ENCODE measurements around the gene HBEGF. TPM values are rescaled to one million over a fixed set of nuclear protein-coding genes. Genes with fewer than 3 reads are reported as not detected.
A peak's percentile ranks its signal among the peaks of the same experiment; 100 is the strongest.

The HBEGF gene
- total RNA-seq, 4 donors from 2014 or later, result 27.1 to 30.9 (median 27.8) TPM

DNA sequence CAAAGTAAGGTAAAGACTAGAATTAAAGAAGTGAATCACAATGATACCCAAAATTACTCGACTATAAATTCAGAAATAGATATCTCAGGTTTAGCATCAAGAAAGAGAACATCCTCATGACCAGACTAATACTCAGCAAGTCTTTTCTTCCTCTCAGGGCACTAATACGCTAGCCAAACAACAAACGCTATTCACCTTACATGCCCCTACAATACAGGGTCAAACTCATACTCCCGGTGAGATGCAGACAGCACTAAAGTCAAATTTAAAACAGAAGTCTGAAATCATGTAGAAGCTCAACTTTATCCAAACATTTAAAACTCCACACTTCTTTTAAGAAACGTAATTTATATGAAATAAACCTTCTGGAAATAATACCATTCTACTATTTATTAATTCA lies 49.1 kb downstream of the HBEGF start:
- WGBS, 2 donors, result 55 to 56% methylated on average over 5 of the region's 5 CpGs
- Histone ChIP-seq H3K27me3 (no peaks in the 10 kb centered on the region), H3K4me3 (no peak overlapping the region), H3K4me1 (peaks cover 2 to 82% (median 35%) of the 10 kb centered on the region in 4 donors), H3K36me3 (peaks cover 0 to 15% (median 0%) of the 10 kb centered on the region in 3 donors), H3K9me3 (no peaks in the 10 kb centered on the region), H3K27ac (peak overlapping the region in 3 of 4 donors; percentile 5 to 85 (median 40))
- TF ChIP-seq POLR2A (IDR thresholded peaks at IDR 0.05) (no peak), EP300 (IDR thresholded peaks at IDR 0.05) (no peak)
- TF ChIP-seq, protein P1, sequence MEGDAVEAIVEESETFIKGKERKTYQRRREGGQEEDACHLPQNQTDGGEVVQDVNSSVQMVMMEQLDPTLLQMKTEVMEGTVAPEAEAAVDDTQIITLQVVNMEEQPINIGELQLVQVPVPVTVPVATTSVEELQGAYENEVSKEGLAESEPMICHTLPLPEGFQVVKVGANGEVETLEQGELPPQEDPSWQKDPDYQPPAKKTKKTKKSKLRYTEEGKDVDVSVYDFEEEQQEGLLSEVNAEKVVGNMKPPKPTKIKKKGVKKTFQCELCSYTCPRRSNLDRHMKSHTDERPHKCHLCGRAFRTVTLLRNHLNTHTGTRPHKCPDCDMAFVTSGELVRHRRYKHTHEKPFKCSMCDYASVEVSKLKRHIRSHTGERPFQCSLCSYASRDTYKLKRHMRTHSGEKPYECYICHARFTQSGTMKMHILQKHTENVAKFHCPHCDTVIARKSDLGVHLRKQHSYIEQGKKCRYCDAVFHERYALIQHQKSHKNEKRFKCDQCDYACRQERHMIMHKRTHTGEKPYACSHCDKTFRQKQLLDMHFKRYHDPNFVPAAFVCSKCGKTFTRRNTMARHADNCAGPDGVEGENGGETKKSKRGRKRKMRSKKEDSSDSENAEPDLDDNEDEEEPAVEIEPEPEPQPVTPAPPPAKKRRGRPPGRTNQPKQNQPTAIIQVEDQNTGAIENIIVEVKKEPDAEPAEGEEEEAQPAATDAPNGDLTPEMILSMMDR (IDR thresholded peaks at IDR 0.05), result no peak
- no peak for DNase-seq (ENCODE audit: low spot score in 2 of 2)

GRCh38 chr5:140296289-140296688 lies 50.1 kb downstream of the HBEGF start:
- Histone ChIP-seq H3K4me1 (peaks cover 0 to 82% (median 28%) of the 10 kb centered on the region in 4 donors), H3K27ac (peak overlapping the region in 3 of 4 donors; percentile 51 to 85 (median 79)), H3K9me3 (no peaks in the 10 kb centered on the region), H3K4me3 (no peak overlapping the region), H3K36me3 (peaks cover 0 to 15% (median 0%) of the 10 kb centered on the region in 3 donors), H3K27me3 (no peaks in the 10 kb centered on the region)
- TF ChIP-seq EP300 (IDR thresholded peaks at IDR 0.05) (no peak), POLR2A (IDR thresholded peaks at IDR 0.05) (no peak)
- TF ChIP-seq, protein P1 (IDR thresholded peaks at IDR 0.05), result no peak
- no peak for DNase-seq (ENCODE audit: low spot score in 2 of 2)
- 50 to 54% methylated on average over 3 of the region's 3 CpGs for WGBS, 2 donors

GRCh38 chr5:140295414-140295813 lies 51.0 kb downstream of the HBEGF start:
- Histone ChIP-seq H3K27ac (peak overlapping the region in 3 of 4 donors; percentile 51 to 85 (median 79)), H3K9me3 (no peaks in the 10 kb centered on the region), H3K4me1 (peaks cover 0 to 81% (median 26%) of the 10 kb centered on the region in 4 donors), H3K27me3 (no peaks in the 10 kb centered on the region), H3K36me3 (peaks cover 0 to 15% (median 0%) of the 10 kb centered on the region in 3 donors), H3K4me3 (no peak overlapping the region)
- TF ChIP-seq, protein P1 (IDR thresholded peaks at IDR 0.05), result no peak
- TF ChIP-seq POLR2A (IDR thresholded peaks at IDR 0.05) (no peak), EP300 (IDR thresholded peaks at IDR 0.05) (peak in 1 of 2 donors; percentile 23)
- WGBS, 2 donors, result 8 to 13% methylated on average over 1 of the region's 1 CpG
- peak in 1 of 2 donors; percentile 70 for DNase-seq (ENCODE audit: low spot score in 2 of 2)

- no peaks in the 10 kb centered on the region for H3K27me3 ChIP-seq
- peaks cover 0 to 10% (median 0%) of the 10 kb centered on the region in 3 donors for H3K36me3 ChIP-seq
- TF ChIP-seq, protein P1 (IDR thresholded peaks at IDR 0.05), result no peak
- no peak for TF ChIP-seq EP300 (IDR thresholded peaks at IDR 0.05)
- no peak for TF ChIP-seq POLR2A (IDR thresholded peaks at IDR 0.05)
- DNase-seq (ENCODE audit: low spot score in 2 of 2), result no peak
- peak overlapping the region; percentile 51 to 85 (median 72) for H3K27ac ChIP-seq
- no peaks in the 10 kb centered on the region for H3K9me3 ChIP-seq
- H3K4me1 ChIP-seq, result peaks cover 0 to 87% (median 26%) of the 10 kb centered on the region in 4 donors
- no peak overlapping the region for H3K4me3 ChIP-seq
- 51 to 52% methylated on average over 2 of the region's 2 CpGs for WGBS, 2 donors
Measured at GRCh38 chr5:140294753-140295152, 51.6 kb downstream of the HBEGF start.

DNA sequence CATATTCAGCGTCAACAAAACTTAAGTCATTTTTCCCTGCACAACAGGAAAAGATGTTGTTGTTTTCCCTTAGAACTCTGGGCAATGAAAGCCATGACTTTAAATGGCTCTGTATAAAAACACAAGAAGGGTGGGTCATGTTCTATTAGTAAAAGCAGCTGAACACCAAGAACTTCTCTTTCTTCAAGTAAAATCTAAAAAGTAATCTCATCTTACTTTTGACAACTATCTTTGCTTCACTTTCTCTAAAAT lies 52.6 kb downstream of the HBEGF start:
- no peak for DNase-seq (ENCODE audit: low spot score in 2 of 2)
- no peak overlapping the region for H3K4me3 ChIP-seq
- WGBS, 2 donors, result 23 to 26% methylated on average over 1 of the region's 1 CpG
- H3K27ac ChIP-seq, result peak overlapping the region; percentile 51 to 85 (median 72)
- no peaks in the 10 kb centered on the region for H3K27me3 ChIP-seq
- H3K4me1 ChIP-seq, result peaks cover 0 to 84% (median 26%) of the 10 kb centered on the region in 4 donors
- TF ChIP-seq POLR2A (IDR thresholded peaks at IDR 0.05), result no peak
- TF ChIP-seq EP300 (IDR thresholded peaks at IDR 0.05), result peak in 1 of 2 donors; percentile 47
- TF ChIP-seq, protein P1 (IDR thresholded peaks at IDR 0.05), result no peak
- H3K36me3 ChIP-seq, result peaks cover 0 to 6% (median 0%) of the 10 kb centered on the region in 3 donors
- H3K9me3 ChIP-seq, result no peaks in the 10 kb centered on the region

All from tibial nerve (tissue), 4 donors.